ENCODE measurements around the gene THSD4. TPM values are rescaled to one million over a fixed set of nuclear protein-coding genes. Genes with fewer than 3 reads are reported as not detected.

THSD4 gene
- polyA plus RNA-seq, 1 donor from 2014 or later = 0.46 TPM

GRCh38 chr15:71651750-71652186 lies 536.5 kb downstream of the THSD4 start:
- H3K9me3 ChIP-seq (ENCODE audit: low read length) = no peaks in the 10 kb centered on the region
- no peak overlapping the region for H3K4me2 ChIP-seq (ENCODE audit: low read length)
- H3F3A ChIP-seq (ENCODE audit: insufficient read depth, low read length, poor library complexity, severe bottlenecking) = no peaks in the 10 kb centered on the region
- no peak overlapping the region for H3K9ac ChIP-seq (ENCODE audit: low read length)
- no peaks in the 10 kb centered on the region for H3K9me2 ChIP-seq (ENCODE audit: insufficient read depth, low read length)
- H3K4me3 ChIP-seq (ENCODE audit: low read length) = no peak overlapping the region
- TF ChIP-seq REST (IDR thresholded peaks at IDR 0.05; ENCODE audit: borderline replicate concordance) = no peak
- TF ChIP-seq MXI1 (conservative IDR thresholded peaks at IDR 0.05; ENCODE audit: poor library complexity, severe bottlenecking) = no peak
- TF ChIP-seq EP300 (conservative IDR thresholded peaks at IDR 0.05; ENCODE audit: poor library complexity, severe bottlenecking) = no peak
- TF ChIP-seq SMC3 (conservative IDR thresholded peaks at IDR 0.05; ENCODE audit: poor library complexity) = peak; percentile 71
- TF ChIP-seq TAF1 (IDR thresholded peaks at IDR 0.05; ENCODE audit: low read depth) = no peak
- no peak for TF ChIP-seq EZH2 (IDR thresholded peaks at IDR 0.05; ENCODE audit: borderline replicate concordance, insufficient read depth, low read length, poor library complexity, severe bottlenecking)
- TF ChIP-seq CTCF (IDR thresholded peaks at IDR 0.05; ENCODE audit: poor library complexity, severe bottlenecking) = peak; percentile 59
- TF ChIP-seq POLR2AphosphoS5 (IDR thresholded peaks at IDR 0.05) = no peak
- peak; percentile 62 for TF ChIP-seq RAD21 (conservative IDR thresholded peaks at IDR 0.05)
- no peaks in the 10 kb centered on the region for H3K36me3 ChIP-seq (ENCODE audit: insufficient read depth, low read length)
- no peak overlapping the region for H3K27ac ChIP-seq (ENCODE audit: low read length)
- no peaks in the 10 kb centered on the region for H4K20me1 ChIP-seq (ENCODE audit: insufficient read depth)
- no peaks in the 10 kb centered on the region for H3K79me2 ChIP-seq (replicated peaks; ENCODE audit: insufficient read depth, low read length)
- H2AFZ ChIP-seq (ENCODE audit: low read depth, low read length) = no peak overlapping the region
- no peaks in the 10 kb centered on the region for H3K27me3 ChIP-seq (ENCODE audit: insufficient read depth, low read depth, low read length)

GRCh38 chr15:71654042-71654719 lies 538.9 kb downstream of the THSD4 start:
- H3K36me3 ChIP-seq (ENCODE audit: insufficient read depth, low read length) = no peaks in the 10 kb centered on the region
- no peak overlapping the region for H3K4me2 ChIP-seq (ENCODE audit: low read length)
- no peak overlapping the region for H3K27ac ChIP-seq (ENCODE audit: low read length)

More at GRCh38 chr15:71654042-71654719, 538.9 kb downstream of the THSD4 start:
- Histone ChIP-seq H3K9me2 (ENCODE audit: insufficient read depth, low read length) (no peaks in the 10 kb centered on the region), H2AFZ (ENCODE audit: low read depth, low read length) (no peak overlapping the region), H3K79me2 (replicated peaks; ENCODE audit: insufficient read depth, low read length) (no peaks in the 10 kb centered on the region), H3F3A (ENCODE audit: insufficient read depth, low read length, poor library complexity, severe bottlenecking) (no peaks in the 10 kb centered on the region), H3K4me3 (ENCODE audit: low read length) (no peak overlapping the region), H3K27me3 (ENCODE audit: insufficient read depth, low read depth, low read length) (no peaks in the 10 kb centered on the region), H3K9ac (ENCODE audit: low read length) (no peak overlapping the region), H4K20me1 (ENCODE audit: insufficient read depth) (no peaks in the 10 kb centered on the region), H3K9me3 (ENCODE audit: low read length) (no peaks in the 10 kb centered on the region)
- TF ChIP-seq MXI1 (conservative IDR thresholded peaks at IDR 0.05; ENCODE audit: poor library complexity, severe bottlenecking) (no peak), TAF1 (IDR thresholded peaks at IDR 0.05; ENCODE audit: low read depth) (no peak), EZH2 (IDR thresholded peaks at IDR 0.05; ENCODE audit: borderline replicate concordance, insufficient read depth, low read length, poor library complexity, severe bottlenecking) (no peak), POLR2AphosphoS5 (IDR thresholded peaks at IDR 0.05) (no peak), SMC3 (conservative IDR thresholded peaks at IDR 0.05; ENCODE audit: poor library complexity) (no peak), RAD21 (conservative IDR thresholded peaks at IDR 0.05) (no peak), CTCF (IDR thresholded peaks at IDR 0.05; ENCODE audit: poor library complexity, severe bottlenecking) (no peak), REST (IDR thresholded peaks at IDR 0.05; ENCODE audit: borderline replicate concordance) (no peak)

Measured in neural cell (in vitro differentiated cells).